ENCODE results near the gene KCTD15. TPM values are rescaled to one million over a fixed set of nuclear protein-coding genes. Genes with fewer than 3 reads are reported as not detected.

The KCTD15 gene
- total RNA-seq, 1 donor = 13.0 TPM

GRCh38 chr19:33841685-33842084 lies 45.0 kb downstream of the KCTD15 start:
- no peak overlapping the region for H3K4me3 ChIP-seq (ENCODE audit: low read depth, low read length)
- no peak for TF ChIP-seq CTCF (IDR thresholded peaks at IDR 0.05; ENCODE audit: insufficient read depth, low read depth, low read length)
- DNase-seq (ENCODE audit: low read depth) = no peak

- no peak for DNase-seq (ENCODE audit: low read depth)
- no peak for TF ChIP-seq CTCF (IDR thresholded peaks at IDR 0.05; ENCODE audit: insufficient read depth, low read depth, low read length)
- H3K4me3 ChIP-seq (ENCODE audit: low read depth, low read length) = no peak overlapping the region
These were observed 47.8 kb downstream of the KCTD15 start for GRCh38 chr19:33844478-33844877.

GRCh38 chr19:33845498-33845897 lies 48.8 kb downstream of the KCTD15 start:
- TF ChIP-seq CTCF (IDR thresholded peaks at IDR 0.05; ENCODE audit: insufficient read depth, low read depth, low read length) = no peak
- no peak overlapping the region for H3K4me3 ChIP-seq (ENCODE audit: low read depth, low read length)
- DNase-seq (ENCODE audit: low read depth) = no peak

- TF ChIP-seq CTCF (IDR thresholded peaks at IDR 0.05; ENCODE audit: insufficient read depth, low read depth, low read length) = no peak
- DNase-seq (ENCODE audit: low read depth) = no peak
- no peak overlapping the region for H3K4me3 ChIP-seq (ENCODE audit: low read depth, low read length)
These were observed 53.0 kb downstream of the KCTD15 start for GRCh38 chr19:33849551-33850147.

GRCh38 chr19:33859016-33859415 lies 62.3 kb downstream of the KCTD15 start:
- TF ChIP-seq CTCF (IDR thresholded peaks at IDR 0.05; ENCODE audit: insufficient read depth, low read depth, low read length) = no peak
- H3K4me3 ChIP-seq (ENCODE audit: low read depth, low read length) = no peak overlapping the region

GRCh38 chr19:33860312-33861090 lies 63.8 kb downstream of the KCTD15 start:
- H3K4me3 ChIP-seq (ENCODE audit: low read depth, low read length) = no peak overlapping the region
- no peak for DNase-seq (ENCODE audit: low read depth)
- TF ChIP-seq CTCF (IDR thresholded peaks at IDR 0.05; ENCODE audit: insufficient read depth, low read depth, low read length) = no peak

More at GRCh38 chr19:33859016-33859415, 62.3 kb downstream of the KCTD15 start:
- DNase-seq (ENCODE audit: low read depth) = no peak

Measured in fibroblast of villous mesenchyme (primary cell).